Brain microvascular endothelial cell (primary cell): ENCODE measurements around the gene UXS1.

Source experiments
- DNase-seq: peaks from one replicate; pipeline ENCODE4 v3.0.0-alpha.2; 2020
- H3K27ac ChIP-seq: fragments of 250-450 bp; sonication (Bioruptor Pico); 2 replicates; pipeline ENCODE4 v1.5.1; 2020; ENCODE audit warnings: mild to moderate bottlenecking, moderate library complexity
- H3K27me3 ChIP-seq: fragments of 250-450 bp; sonication (Bioruptor Pico); replicated peaks from 2 replicates; pipeline ENCODE4 v1.5.1; 2020; ENCODE audit warnings: mild to moderate bottlenecking
- H3K36me3 ChIP-seq: fragments of 250-450 bp; sonication (Bioruptor Pico); replicated peaks from 2 replicates; pipeline ENCODE4 v1.5.1; 2020; ENCODE audit warnings: mild to moderate bottlenecking
- H3K4me3 ChIP-seq: 2 replicates; pipeline ENCODE4 v1.5.1; 2011; ENCODE audit warnings: low read depth, mild to moderate bottlenecking, control low read depth, low read length, moderate library complexity
- CTCF ChIP-seq: IDR thresholded peaks from 2 replicates; pipeline ENCODE4 v1.5.1; 2011; ENCODE audit warnings: low read depth, mild to moderate bottlenecking, moderate library complexity, low read length, control low read depth, inconsistent platforms; ENCODE audit errors: missing control alignments
- in situ Hi-C: cut with HindIII; loops from 2 replicates; pipeline ENCODE4 v1.10.0; 2017; ENCODE audit warnings: low sequenced_read_pairs, low pct_ligation_motif_present

Gene UXS1

GRCh38 chr2:106104332-106105062, 89.6 kb downstream of the UXS1 start:
- H3K27me3 ChIP-seq: no peaks in the 10 kb centered on the region
- peak; percentile 95 for TF ChIP-seq CTCF
- no peak overlapping the region for H3K4me3 ChIP-seq
- no peak overlapping the region for H3K27ac ChIP-seq
- in situ Hi-C loops: no loop called here
- peaks cover 4% of the 10 kb centered on the region for H3K36me3 ChIP-seq
- DNase-seq: peak; percentile 60

GRCh38 chr2:106099691-106100090, 94.4 kb downstream of the UXS1 start:
- no peak overlapping the region for H3K4me3 ChIP-seq
- H3K27ac ChIP-seq: no peak overlapping the region
- peaks cover 2% of the 10 kb centered on the region for H3K36me3 ChIP-seq
- no peak for TF ChIP-seq CTCF
- in situ Hi-C loops: no loop called here
- no peak for DNase-seq
- no peaks in the 10 kb centered on the region for H3K27me3 ChIP-seq

- no peak overlapping the region for H3K4me3 ChIP-seq
- no peak overlapping the region for H3K27ac ChIP-seq
- DNase-seq: no peak
- H3K27me3 ChIP-seq: no peaks in the 10 kb centered on the region
- no peaks in the 10 kb centered on the region for H3K36me3 ChIP-seq
- in situ Hi-C loops: no loop called here
- no peak for TF ChIP-seq CTCF
Observed at GRCh38 chr2:106098664-106099063, 95.4 kb downstream of the UXS1 start.

- H3K27me3 ChIP-seq: no peaks in the 10 kb centered on the region
- peak; percentile 73 for TF ChIP-seq CTCF
- DNase-seq: no peak
Observed at GRCh38 chr2:106098081-106098480, 96.0 kb downstream of the UXS1 start.

GRCh38 chr2:106097038-106098000, 96.8 kb downstream of the UXS1 start:
- Histone ChIP-seq H3K27me3 (no peaks in the 10 kb centered on the region), H3K4me3 (no peak overlapping the region), H3K36me3 (no peaks in the 10 kb centered on the region), H3K27ac (no peak overlapping the region)
- in situ Hi-C loops: no loop called here
- TF ChIP-seq CTCF: no peak
- no peak for DNase-seq

More at GRCh38 chr2:106098081-106098480, 96.0 kb downstream of the UXS1 start:
- Histone ChIP-seq H3K36me3 (no peaks in the 10 kb centered on the region), H3K4me3 (no peak overlapping the region), H3K27ac (no peak overlapping the region)
- in situ Hi-C loops: no loop called here
